GM23338 (cell line): ENCODE data around the gene SYK. TPM values are rescaled to one million over a fixed set of nuclear protein-coding genes. Genes with fewer than 3 reads are reported as not detected.

Experiments
- ATAC-seq: fragments of 200-7000 bp; cut with Tn5 transposase; 3 replicates; pipeline ENCODE4 v1.9.1; 2020
- DNase-seq: peaks from one replicate; pipeline ENCODE4 v3.0.0-alpha.2; 2015; ENCODE audit warnings: low spot score
- H2AFZ ChIP-seq: fragments of 200-600 bp; sonication (generic); 2 replicates; pipeline ENCODE4 v1.8.0; 2016; ENCODE audit warnings: antibody characterized with exemption, mild to moderate bottlenecking, moderate library complexity
- H3F3A ChIP-seq: fragments of 200-600 bp; sonication (generic); replicated peaks from 2 replicates; pipeline ENCODE4 v1.8.0; 2017; ENCODE audit warnings: antibody characterized with exemption, mixed run types, low read depth
- H3K27ac ChIP-seq: fragments of 200-600 bp; sonication (generic); 2 replicates; pipeline ENCODE4 v1.6.1; 2016; ENCODE audit warnings: low read depth
- H3K27me3 ChIP-seq: fragments of 200-600 bp; sonication (generic); 2 replicates; pipeline ENCODE4 v1.8.0; 2016; ENCODE audit warnings: mild to moderate bottlenecking, mixed run types, moderate library complexity; ENCODE audit not compliant: insufficient read depth
- H3K36me3 ChIP-seq: fragments of 200-600 bp; sonication (generic); 2 replicates; pipeline ENCODE4 v1.8.0; 2016; ENCODE audit warnings: mild to moderate bottlenecking; ENCODE audit not compliant: insufficient read depth
- H3K4me1 ChIP-seq: fragments of 200-600 bp; sonication (generic); 2 replicates; pipeline ENCODE4 v1.8.0; 2016; ENCODE audit warnings: mild to moderate bottlenecking, moderate library complexity; ENCODE audit not compliant: insufficient read depth
- H3K4me2 ChIP-seq: fragments of 200-600 bp; sonication (generic); 2 replicates; pipeline ENCODE4 v1.7.1; 2017; ENCODE audit warnings: mixed run types
- H3K4me3 ChIP-seq: fragments of 200-600 bp; sonication (generic); 2 replicates; pipeline ENCODE4 v1.6.1; 2016; ENCODE audit warnings: mixed run types
- H3K79me2 ChIP-seq: fragments of 200-600 bp; sonication (generic); replicated peaks from 2 replicates; pipeline ENCODE4 v1.8.0; 2017; ENCODE audit warnings: mild to moderate bottlenecking; ENCODE audit not compliant: insufficient read depth
- H3K9me2 ChIP-seq: fragments of 200-600 bp; sonication (generic); 2 replicates; pipeline ENCODE4 v1.8.0; 2017; ENCODE audit not compliant: insufficient read depth
- H4K20me1 ChIP-seq: fragments of 200-600 bp; sonication (generic); replicated peaks from 2 replicates; pipeline ENCODE4 v1.8.0; 2017; ENCODE audit warnings: mild to moderate bottlenecking; ENCODE audit not compliant: insufficient read depth
- H3K27ac Mint-ChIP-seq: 2 replicates; pipeline ENCODE4 v1.8.0; 2020; ENCODE audit warnings: inconsistent platforms, mild to moderate bottlenecking, moderate library complexity, mixed read lengths
- H3K27me3 Mint-ChIP-seq: 3 replicates; pipeline ENCODE4 v1.8.0; 2022; ENCODE audit warnings: low read depth, mild to moderate bottlenecking, moderate library complexity, mixed read lengths, inconsistent platforms; ENCODE audit not compliant: insufficient read depth, poor library complexity
- H3K36me3 Mint-ChIP-seq: 3 replicates; pipeline ENCODE4 v1.8.0; 2021; ENCODE audit warnings: low read depth, mild to moderate bottlenecking, inconsistent platforms, moderate library complexity, mixed read lengths
- H3K4me1 Mint-ChIP-seq: 3 replicates; pipeline ENCODE4 v1.8.0; 2020; ENCODE audit warnings: mild to moderate bottlenecking, inconsistent platforms, mixed read lengths
- H3K4me3 Mint-ChIP-seq: 3 replicates; pipeline ENCODE4 v1.8.0; 2021; ENCODE audit warnings: moderate library complexity, mild to moderate bottlenecking, inconsistent platforms, mixed read lengths
- H3K9me3 Mint-ChIP-seq: 3 replicates; pipeline ENCODE4 v1.8.0; 2020; ENCODE audit warnings: moderate library complexity, mild to moderate bottlenecking, inconsistent platforms, mixed read lengths
- CREB1 ChIP-seq: fragments of 250-450 bp; sonication (Bioruptor Pico); IDR thresholded peaks from 2 replicates; pipeline ENCODE4 v1.5.0; 2020; ENCODE audit warnings: low read depth, mild to moderate bottlenecking, moderate library complexity
- EZH2 ChIP-seq: fragments of 200-600 bp; sonication (generic); IDR thresholded peaks from one replicate; pipeline ENCODE4 v1.8.0; 2017; ENCODE audit warnings: antibody characterized with exemption, mild to moderate bottlenecking, low read depth; ENCODE audit not compliant: unreplicated experiment
- EZH2phosphoT487 ChIP-seq: fragments of 200-600 bp; sonication (generic); IDR thresholded peaks from one replicate; pipeline ENCODE4 v1.8.1; 2018; ENCODE audit warnings: antibody characterized with exemption; ENCODE audit not compliant: unreplicated experiment
- NANOG ChIP-seq: IDR thresholded peaks from 2 replicates; pipeline ENCODE4 v1.6.1; 2016; ENCODE audit warnings: antibody characterized with exemption, borderline replicate concordance
- POLR2AphosphoS5 ChIP-seq: IDR thresholded peaks from 2 replicates; pipeline ENCODE4 v1.6.1; 2016; ENCODE audit warnings: antibody characterized with exemption, low read depth
- STAT1 ChIP-seq: IDR thresholded peaks from one replicate; pipeline ENCODE4 v1.6.1; 2016; ENCODE audit warnings: antibody characterized with exemption; ENCODE audit not compliant: unreplicated experiment
- polyA plus RNA-seq: library from polyadenylated mRNA; unstranded; fragments of >200 nt; fragmentation: Nextera tagmentation; extraction: Ambion mirVana; gene quantifications from 2 replicates; pipeline ENCODE4 v1.2.1, GENCODE V29; 2016
- total RNA-seq: library from RNA; depleted of rRNA; stranded (reverse); fragments of >200 nt; shearing (Covaris generic); gene quantifications from 2 replicates; pipeline ENCODE4 v1.2.3, GENCODE V29; 2014
- TF ChIP-seq, protein P1 (sequence below), 2 experiments: fragments of 200-600 bp in 1 of 2; sonication (generic) in 1 of 2; conservative IDR thresholded peaks; 2 replicates each; pipeline versions ENCODE4 v1.5.1 to v1.6.1; 2016 to 2017; ENCODE audit warnings: antibody characterized with exemption in 2 of 2, low read depth in 2 of 2, mild to moderate bottlenecking in 2 of 2, moderate library complexity in 1 of 2
- TF ChIP-seq, protein P2 (sequence below): fragments of 250-450 bp; sonication (Bioruptor Pico); IDR thresholded peaks from 2 replicates; pipeline ENCODE4 v1.5.0; 2020; ENCODE audit warnings: mild to moderate bottlenecking, moderate library complexity

The SYK gene
- total and polyA plus RNA-seq, 2 experiments from 2014 or later = 1.5 to 5.8 TPM

DNA sequence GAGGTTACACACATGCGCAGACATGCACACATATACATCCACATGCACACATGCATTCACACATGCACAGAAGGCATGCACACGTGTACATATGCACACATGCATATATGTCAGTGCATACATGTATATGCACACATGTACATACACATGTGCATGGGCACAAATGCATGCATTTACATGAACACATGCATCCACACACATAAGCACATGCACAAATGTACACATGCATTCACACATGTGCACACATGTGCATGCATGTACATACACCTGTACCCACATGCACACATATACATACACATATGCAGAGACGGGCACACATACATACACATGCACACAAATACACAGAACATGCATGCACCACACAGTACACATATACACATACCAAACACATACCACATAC, 97.7 kb downstream of the SYK start:
- H3K4me3 Mint-ChIP-seq = no peak overlapping the region
- H3K4me1 Mint-ChIP-seq = peaks cover 19% of the 10 kb centered on the region
- H3K9me2 ChIP-seq = no peaks in the 10 kb centered on the region
- TF ChIP-seq EZH2phosphoT487 = no peak
- TF ChIP-seq, protein P1, sequence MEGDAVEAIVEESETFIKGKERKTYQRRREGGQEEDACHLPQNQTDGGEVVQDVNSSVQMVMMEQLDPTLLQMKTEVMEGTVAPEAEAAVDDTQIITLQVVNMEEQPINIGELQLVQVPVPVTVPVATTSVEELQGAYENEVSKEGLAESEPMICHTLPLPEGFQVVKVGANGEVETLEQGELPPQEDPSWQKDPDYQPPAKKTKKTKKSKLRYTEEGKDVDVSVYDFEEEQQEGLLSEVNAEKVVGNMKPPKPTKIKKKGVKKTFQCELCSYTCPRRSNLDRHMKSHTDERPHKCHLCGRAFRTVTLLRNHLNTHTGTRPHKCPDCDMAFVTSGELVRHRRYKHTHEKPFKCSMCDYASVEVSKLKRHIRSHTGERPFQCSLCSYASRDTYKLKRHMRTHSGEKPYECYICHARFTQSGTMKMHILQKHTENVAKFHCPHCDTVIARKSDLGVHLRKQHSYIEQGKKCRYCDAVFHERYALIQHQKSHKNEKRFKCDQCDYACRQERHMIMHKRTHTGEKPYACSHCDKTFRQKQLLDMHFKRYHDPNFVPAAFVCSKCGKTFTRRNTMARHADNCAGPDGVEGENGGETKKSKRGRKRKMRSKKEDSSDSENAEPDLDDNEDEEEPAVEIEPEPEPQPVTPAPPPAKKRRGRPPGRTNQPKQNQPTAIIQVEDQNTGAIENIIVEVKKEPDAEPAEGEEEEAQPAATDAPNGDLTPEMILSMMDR (conservative IDR thresholded peaks at IDR 0.05; ENCODE audit: low read depth in 2 of 2) = no peak
- TF ChIP-seq, protein P2, sequence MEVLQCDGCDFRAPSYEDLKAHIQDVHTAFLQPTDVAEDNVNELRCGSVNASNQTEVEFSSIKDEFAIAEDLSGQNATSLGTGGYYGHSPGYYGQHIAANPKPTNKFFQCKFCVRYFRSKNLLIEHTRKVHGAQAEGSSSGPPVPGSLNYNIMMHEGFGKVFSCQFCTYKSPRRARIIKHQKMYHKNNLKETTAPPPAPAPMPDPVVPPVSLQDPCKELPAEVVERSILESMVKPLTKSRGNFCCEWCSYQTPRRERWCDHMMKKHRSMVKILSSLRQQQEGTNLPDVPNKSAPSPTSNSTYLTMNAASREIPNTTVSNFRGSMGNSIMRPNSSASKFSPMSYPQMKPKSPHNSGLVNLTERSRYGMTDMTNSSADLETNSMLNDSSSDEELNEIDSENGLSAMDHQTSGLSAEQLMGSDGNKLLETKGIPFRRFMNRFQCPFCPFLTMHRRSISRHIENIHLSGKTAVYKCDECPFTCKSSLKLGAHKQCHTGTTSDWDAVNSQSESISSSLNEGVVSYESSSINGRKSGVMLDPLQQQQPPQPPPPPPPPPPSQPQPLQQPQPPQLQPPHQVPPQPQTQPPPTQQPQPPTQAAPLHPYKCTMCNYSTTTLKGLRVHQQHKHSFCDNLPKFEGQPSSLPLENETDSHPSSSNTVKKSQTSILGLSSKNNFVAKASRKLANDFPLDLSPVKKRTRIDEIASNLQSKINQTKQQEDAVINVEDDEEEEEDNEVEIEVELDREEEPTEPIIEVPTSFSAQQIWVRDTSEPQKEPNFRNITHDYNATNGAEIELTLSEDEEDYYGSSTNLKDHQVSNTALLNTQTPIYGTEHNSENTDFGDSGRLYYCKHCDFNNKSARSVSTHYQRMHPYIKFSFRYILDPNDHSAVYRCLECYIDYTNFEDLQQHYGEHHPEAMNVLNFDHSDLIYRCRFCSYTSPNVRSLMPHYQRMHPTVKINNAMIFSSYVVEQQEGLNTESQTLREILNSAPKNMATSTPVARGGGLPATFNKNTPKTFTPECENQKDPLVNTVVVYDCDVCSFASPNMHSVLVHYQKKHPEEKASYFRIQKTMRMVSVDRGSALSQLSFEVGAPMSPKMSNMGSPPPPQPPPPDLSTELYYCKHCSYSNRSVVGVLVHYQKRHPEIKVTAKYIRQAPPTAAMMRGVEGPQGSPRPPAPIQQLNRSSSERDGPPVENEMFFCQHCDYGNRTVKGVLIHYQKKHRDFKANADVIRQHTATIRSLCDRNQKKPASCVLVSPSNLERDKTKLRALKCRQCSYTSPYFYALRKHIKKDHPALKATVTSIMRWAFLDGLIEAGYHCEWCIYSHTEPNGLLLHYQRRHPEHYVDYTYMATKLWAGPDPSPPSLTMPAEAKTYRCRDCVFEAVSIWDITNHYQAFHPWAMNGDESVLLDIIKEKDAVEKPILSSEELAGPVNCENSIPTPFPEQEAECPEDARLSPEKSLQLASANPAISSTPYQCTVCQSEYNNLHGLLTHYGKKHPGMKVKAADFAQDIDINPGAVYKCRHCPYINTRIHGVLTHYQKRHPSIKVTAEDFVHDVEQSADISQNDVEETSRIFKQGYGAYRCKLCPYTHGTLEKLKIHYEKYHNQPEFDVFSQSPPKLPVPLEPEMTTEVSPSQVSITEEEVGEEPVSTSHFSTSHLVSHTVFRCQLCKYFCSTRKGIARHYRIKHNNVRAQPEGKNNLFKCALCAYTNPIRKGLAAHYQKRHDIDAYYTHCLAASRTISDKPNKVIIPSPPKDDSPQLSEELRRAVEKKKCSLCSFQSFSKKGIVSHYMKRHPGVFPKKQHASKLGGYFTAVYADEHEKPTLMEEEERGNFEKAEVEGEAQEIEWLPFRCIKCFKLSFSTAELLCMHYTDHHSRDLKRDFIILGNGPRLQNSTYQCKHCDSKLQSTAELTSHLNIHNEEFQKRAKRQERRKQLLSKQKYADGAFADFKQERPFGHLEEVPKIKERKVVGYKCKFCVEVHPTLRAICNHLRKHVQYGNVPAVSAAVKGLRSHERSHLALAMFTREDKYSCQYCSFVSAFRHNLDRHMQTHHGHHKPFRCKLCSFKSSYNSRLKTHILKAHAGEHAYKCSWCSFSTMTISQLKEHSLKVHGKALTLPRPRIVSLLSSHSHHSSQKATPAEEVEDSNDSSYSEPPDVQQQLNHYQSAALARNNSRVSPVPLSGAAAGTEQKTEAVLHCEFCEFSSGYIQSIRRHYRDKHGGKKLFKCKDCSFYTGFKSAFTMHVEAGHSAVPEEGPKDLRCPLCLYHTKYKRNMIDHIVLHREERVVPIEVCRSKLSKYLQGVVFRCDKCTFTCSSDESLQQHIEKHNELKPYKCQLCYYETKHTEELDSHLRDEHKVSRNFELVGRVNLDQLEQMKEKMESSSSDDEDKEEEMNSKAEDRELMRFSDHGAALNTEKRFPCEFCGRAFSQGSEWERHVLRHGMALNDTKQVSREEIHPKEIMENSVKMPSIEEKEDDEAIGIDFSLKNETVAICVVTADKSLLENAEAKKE (CRISPR knock-in tag) = no peak
- no peak for TF ChIP-seq STAT1
- TF ChIP-seq EZH2 = no peak
- no peak for TF ChIP-seq POLR2AphosphoS5
- no peak for TF ChIP-seq CREB1 (CRISPR knock-in tag)
- TF ChIP-seq NANOG = no peak
- peaks cover 16% of the 10 kb centered on the region for H3K27me3 Mint-ChIP-seq
- H3K4me2 ChIP-seq = no peak overlapping the region
- peaks cover 10% of the 10 kb centered on the region for H3K9me3 Mint-ChIP-seq
- H3F3A ChIP-seq = no peaks in the 10 kb centered on the region
- ATAC-seq (no peak), DNase-seq (no peak)
- H4K20me1 ChIP-seq = no peaks in the 10 kb centered on the region
- no peaks in the 10 kb centered on the region for H3K36me3 ChIP-seq
- no peak overlapping the region for H2AFZ ChIP-seq
- no peaks in the 10 kb centered on the region for H3K79me2 ChIP-seq
- no peak overlapping the region for H3K27ac Mint-ChIP-seq
- H3K4me1 ChIP-seq = peaks cover 19% of the 10 kb centered on the region
- H3K27me3 ChIP-seq = no peaks in the 10 kb centered on the region
- no peak overlapping the region for H3K27ac ChIP-seq
- H3K4me3 ChIP-seq = no peak overlapping the region
- peaks cover 4% of the 10 kb centered on the region; the same call in 1 of the 3 replicates for H3K36me3 Mint-ChIP-seq
